NCI-H2107 treated with DMSO at 0.1 percent for 48 hours (cell line): Measurements from ENCODE around the gene LSS.
A peak's percentile ranks its signal among the peaks of the same experiment; 100 is the strongest.
"Not testable (repeated sequence)": the region's sequence is repeated elsewhere in the genome, so short reads cannot be mapped to it uniquely, and the experiment has no call there.

Source experiments
- DNase-seq: peaks from one replicate; lab custom pipeline; 2025; ENCODE audit not compliant: unreplicated experiment; lab: John Stamatoyannopoulos, UW

The LSS gene

GRCh38 chr21:46206163-46207005 lies 22.2 kb downstream of the LSS start:
- no peak for DNase-seq

- DNase-seq: peak; percentile 92
These were observed 22.8 kb downstream of the LSS start for GRCh38 chr21:46205766-46206162.

DNA sequence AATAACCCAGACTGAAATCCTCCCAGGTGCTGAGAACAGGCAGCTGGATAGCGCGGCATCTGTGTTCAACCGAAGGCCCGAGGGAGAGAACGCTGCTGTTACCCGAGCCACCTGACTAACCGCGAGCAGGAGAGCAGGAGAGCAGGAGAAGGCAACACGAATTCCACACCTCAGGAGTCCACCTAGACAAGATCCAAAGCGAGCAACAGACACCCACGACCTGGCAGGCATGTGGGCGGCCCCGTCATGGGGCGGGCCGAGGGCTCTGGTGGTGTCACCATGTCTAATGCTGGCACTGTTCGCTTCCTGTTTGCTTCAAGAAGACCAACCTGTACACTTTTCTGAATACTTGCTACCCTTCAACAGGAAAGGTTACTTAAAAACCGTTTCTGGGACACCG lies 23.4 kb downstream of the LSS start:
- peak; percentile 79 for DNase-seq

GRCh38 chr21:46203203-46203600 lies 25.4 kb downstream of the LSS start:
- no peak for DNase-seq

DNA sequence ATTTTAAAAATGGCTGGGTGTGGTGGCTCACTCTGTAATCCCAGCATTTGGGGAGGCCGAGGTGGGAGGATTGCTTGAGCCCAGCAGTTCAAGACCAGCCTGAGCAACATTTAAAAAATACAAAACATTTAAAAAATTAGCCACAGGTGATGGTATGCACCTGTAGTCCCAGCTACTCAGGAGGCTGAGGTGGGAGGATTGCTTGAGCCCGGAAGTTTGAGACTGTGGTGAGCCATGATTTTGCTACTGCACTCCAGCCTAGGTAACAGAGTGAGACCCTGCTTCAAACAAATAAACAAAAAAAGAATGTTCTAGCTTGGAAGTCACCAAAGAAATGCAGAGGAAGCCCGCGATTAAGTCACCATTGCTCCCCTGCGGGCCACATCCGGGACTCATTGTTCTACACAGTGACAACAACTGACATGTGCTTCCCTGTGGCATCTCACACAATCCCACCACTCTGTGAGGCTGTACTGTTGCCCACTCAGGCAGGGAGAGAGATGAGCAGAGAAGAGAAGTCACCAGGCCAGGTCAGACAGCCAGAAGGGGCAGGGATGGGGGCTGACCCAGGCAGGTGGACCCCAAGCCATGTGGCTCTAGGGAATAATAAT lies 25.9 kb downstream of the LSS start:
- no peak for DNase-seq

DNA sequence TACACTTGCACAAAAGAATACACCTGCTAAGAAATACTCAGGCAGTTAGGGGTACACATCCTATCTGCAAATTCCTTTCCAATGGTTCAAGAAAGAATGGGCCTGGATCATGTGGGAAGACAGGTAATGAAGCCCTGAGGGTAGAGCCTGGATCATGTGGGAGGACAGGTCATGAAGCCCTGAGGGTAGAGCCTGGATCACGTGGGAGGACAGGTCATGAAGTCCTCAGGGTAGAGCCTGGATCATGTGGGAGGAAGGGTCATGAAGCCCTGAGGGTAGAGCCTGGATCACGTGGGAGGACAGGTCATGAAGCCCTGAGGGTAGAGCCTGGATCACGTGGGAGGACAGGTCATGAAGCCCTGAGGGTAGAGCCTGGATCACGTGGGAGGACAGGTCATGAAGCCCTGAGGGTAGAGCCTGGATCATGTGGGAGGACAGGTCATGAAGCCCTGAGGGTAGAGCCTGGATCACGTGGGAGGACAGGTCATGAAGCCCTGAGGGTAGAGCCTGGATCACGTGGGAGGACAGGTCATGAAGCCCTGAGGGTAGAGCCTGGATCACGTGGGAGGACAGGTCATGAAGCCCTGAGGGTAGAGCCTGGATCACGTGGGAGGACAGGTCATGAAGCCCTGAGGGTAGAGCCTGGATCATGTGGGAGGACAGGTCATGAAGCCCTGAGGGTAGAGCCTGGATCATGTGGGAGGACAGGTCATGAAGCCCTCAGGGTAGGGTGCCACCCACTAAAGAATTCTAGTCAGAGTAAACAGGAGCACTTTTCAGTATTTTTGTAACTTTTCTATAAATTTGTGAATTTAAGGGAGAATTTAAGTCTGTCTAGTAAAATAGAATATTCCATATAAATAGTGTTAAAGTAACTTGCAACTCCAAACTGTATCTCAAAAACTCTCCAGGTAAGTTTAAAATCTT lies 27.4 kb downstream of the LSS start:
- DNase-seq: not testable (repeated sequence)

GRCh38 chr21:46199436-46200373 lies 28.9 kb downstream of the LSS start:
- no peak for DNase-seq

- no peak for DNase-seq
These were observed 31.8 kb downstream of the LSS start for GRCh38 chr21:46196733-46197132.

GRCh38 chr21:46195595-46196195 lies 32.9 kb downstream of the LSS start:
- DNase-seq: no peak

- no peak for DNase-seq
These were observed 33.9 kb downstream of the LSS start for GRCh38 chr21:46194374-46195334.

DNA sequence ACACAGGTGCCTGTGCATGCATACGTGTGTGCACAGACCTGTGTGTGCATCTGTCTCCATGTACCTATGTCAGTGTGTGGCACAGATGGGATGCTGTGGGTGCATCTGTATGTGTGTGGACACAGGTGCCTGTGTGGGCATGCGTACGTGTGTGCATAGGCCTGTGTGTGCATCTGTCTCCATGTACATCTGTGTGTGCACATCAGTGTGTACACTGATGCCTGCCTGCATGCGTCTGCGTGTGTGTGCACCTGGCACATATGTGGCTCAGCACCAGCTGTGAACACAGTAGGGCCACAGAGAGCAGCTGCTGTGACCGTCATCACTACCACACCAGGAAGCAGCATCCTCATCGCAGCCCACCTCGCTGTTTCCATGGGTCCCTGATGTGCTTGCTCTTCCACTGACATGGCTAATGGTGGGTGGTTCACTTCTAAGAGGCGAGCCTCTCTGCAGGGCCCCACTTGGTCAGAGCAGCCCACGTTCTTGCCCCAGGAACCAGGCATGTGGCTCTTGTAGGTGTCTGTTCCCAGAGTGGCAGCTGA lies 34.7 kb downstream of the LSS start:
- no peak for DNase-seq

GRCh38 chr21:46191686-46192575 lies 36.6 kb downstream of the LSS start:
- no peak for DNase-seq

DNA sequence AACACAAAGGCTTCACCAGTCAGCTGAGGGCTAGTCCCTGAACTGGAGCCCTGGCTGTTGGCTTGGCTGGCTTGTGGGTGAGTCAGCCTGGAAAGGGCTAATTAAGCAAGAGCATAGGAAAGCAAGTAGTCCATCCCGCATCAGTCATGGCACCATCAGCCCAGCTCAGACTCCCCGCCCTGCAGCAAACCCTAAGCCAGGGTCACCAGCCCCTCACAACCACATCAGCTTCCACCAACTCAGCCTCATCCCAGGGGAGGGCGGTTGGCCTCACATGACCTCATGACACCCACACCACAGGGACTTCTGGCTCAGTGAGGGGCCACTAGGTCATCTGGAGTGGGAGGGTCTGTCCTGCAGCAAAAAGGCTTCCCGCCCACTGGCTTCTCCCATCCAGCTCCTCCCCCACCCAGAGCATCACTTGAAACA lies 37.3 kb downstream of the LSS start:
- DNase-seq: no peak

DNA sequence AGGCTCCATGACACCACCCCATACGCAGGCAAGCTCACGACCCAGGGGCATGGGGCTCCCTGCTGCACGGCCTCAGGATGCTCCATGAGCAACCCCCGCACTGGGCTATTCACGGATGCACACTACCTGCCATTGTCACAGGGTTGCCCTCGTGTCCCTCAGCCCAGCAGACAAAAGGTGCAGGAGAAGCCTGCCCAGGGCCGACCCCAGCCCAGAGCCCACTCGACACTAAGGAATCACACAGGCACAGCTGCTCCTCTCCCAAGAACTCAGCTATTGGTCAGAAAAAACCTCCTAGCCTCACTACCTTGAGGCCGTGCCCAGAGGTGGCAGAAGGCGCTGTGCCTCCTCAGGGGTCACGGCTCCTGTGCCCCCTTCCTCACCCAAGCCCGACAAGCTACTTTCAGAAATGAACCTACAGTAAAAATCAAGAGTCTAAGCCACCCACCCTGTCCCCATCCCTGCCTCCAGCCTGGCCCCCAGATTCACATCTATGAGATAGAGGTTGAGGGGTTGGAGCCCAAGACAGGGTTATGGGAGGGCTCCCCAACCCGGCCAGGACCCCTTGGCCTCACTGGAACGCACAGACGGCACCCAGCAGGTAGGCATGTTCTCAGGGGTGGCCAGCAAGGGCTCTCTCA lies 38.0 kb downstream of the LSS start:
- DNase-seq: no peak

GRCh38 chr21:46189959-46190490 lies 38.5 kb downstream of the LSS start:
- no peak for DNase-seq

DNA sequence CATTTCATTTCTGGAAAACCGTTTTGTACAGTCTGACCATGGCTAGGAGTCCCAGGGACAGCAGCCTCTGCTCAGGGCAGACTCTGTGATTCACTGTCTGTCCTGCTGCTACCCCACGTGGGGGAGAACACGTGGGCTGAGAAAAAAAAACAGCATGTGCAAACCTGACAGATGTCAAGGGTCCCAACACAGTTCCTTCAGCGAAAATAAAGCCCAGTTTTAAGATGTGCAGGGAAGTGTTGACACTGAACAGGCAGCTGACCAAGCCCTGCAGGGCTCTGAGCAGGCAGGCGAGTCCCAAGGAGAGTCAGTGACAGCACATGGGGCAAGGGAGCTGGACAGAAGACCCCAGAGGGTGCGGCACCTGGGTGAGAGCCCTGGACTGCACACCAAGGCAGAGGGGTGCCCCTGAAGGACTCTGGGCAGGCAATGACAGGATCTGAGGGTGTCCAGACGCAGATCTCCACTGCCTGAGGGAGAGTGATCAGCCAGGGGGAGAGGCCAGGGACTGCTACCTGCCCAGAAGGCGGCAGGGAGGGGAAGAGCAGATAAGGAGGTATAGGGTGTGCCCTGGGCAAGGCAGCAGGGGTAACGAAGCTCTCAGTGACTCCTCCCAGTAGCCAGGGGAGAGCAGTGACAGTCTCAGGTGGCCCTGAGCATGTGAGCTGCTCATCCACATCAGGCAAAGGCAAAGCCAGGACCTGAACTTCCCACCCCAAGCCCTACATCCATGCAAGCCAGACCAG lies 39.2 kb downstream of the LSS start:
- DNase-seq: no peak
